ENCODE results near the gene P2RX1. TPM values are rescaled to one million over a fixed set of nuclear protein-coding genes. Genes with fewer than 3 reads are reported as not detected.

Gene P2RX1
- total RNA-seq, 2 experiments from 2014 or later: 0.34 to 1.0 TPM

GRCh38 chr17:3890082-3890877, 26.0 kb downstream of the P2RX1 start:
- peak overlapping the region; percentile 45 for H3K4me3 Mint-ChIP-seq
- peak in 1 of 14 experiments; percentile 48 for DNase-seq
- Histone ChIP-seq H3K27me3 (ENCODE audit: control insufficient read depth in 1 of 2, insufficient read depth in 2 of 2, low read length in 2 of 2) (no peaks in the 10 kb centered on the region), H3K4me3 (ENCODE audit: low read length) (no peak overlapping the region), H3K27ac (ENCODE audit: low read depth in 1 of 2, low read length in 2 of 2) (no peak overlapping the region), H3K9me3 (ENCODE audit: control insufficient read depth in 1 of 2, insufficient read depth in 1 of 2, low read length in 2 of 2) (peaks cover 0 to 3% of the 10 kb centered on the region in 2 experiments), H3K36me3 (ENCODE audit: insufficient read depth, low read length) (peaks cover 4% of the 10 kb centered on the region), H3K4me1 (ENCODE audit: insufficient read depth, low read length) (peaks cover 57% of the 10 kb centered on the region)
- no peaks in the 10 kb centered on the region for H3K36me3 Mint-ChIP-seq (ENCODE audit: low read depth)
- CTCF ChIA-PET: no interaction called here
- no peak for ATAC-seq (ENCODE audit: poor library complexity)
- H3K9me3 Mint-ChIP-seq: no peaks in the 10 kb centered on the region
- TF ChIP-seq, protein P1, sequence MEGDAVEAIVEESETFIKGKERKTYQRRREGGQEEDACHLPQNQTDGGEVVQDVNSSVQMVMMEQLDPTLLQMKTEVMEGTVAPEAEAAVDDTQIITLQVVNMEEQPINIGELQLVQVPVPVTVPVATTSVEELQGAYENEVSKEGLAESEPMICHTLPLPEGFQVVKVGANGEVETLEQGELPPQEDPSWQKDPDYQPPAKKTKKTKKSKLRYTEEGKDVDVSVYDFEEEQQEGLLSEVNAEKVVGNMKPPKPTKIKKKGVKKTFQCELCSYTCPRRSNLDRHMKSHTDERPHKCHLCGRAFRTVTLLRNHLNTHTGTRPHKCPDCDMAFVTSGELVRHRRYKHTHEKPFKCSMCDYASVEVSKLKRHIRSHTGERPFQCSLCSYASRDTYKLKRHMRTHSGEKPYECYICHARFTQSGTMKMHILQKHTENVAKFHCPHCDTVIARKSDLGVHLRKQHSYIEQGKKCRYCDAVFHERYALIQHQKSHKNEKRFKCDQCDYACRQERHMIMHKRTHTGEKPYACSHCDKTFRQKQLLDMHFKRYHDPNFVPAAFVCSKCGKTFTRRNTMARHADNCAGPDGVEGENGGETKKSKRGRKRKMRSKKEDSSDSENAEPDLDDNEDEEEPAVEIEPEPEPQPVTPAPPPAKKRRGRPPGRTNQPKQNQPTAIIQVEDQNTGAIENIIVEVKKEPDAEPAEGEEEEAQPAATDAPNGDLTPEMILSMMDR (IDR thresholded peaks at IDR 0.05): no peak
- POLR2A ChIA-PET: interaction anchor here (1.1 kb wide), 1 partner anchor 44 kb away, joined by 3 read pairs; the partner anchor contains the start of gene NCBP3
- peak overlapping the region; percentile 82 for H3K27ac Mint-ChIP-seq
- peaks cover 57% of the 10 kb centered on the region for H3K4me1 Mint-ChIP-seq (ENCODE audit: low read depth)
- H3K27me3 Mint-ChIP-seq: no peaks in the 10 kb centered on the region
- intact Hi-C loops (cut with DNase I, micrococcal nuclease): no loop called here

DNA sequence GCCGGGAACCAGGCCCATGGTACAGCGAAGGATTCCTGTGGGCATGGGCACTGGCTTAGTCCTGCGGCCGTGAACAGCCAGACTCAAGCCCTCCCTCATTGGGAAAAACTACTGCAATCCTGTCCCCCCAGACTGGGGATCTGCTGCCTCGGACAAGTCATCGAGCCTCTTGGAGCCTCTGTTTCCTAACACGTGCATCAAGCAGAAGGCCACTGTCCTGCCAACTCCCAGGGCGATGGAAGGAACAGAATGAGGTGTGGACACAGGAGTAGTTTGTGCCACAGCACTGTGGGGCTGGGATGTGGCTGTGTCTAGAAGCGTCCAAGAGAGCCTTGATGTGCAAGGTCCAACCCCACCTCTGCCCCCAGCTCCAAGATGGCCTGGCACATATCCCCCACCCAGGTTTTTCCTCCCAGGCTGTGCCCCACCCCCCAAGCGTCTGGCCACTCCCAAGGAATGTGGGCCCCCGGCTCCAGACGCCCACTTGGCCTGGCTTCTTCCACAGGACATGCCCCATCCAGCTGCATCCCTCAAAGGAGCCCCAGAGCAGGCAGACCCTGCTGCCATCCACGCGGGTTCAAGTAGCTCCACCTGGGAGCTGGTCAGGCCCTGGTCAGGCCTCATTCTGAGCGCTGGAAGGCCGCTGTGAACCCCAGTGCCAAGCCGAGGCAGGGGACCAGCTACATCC, 26.8 kb downstream of the P2RX1 start:
- no peak for DNase-seq
- Mint-ChIP-seq H3K4me1 (ENCODE audit: low read depth) (peaks cover 57% of the 10 kb centered on the region), H3K4me3 (peak overlapping the region; percentile 11), H3K9me3 (no peaks in the 10 kb centered on the region), H3K36me3 (ENCODE audit: low read depth) (peaks cover 6% of the 10 kb centered on the region), H3K27me3 (no peaks in the 10 kb centered on the region), H3K27ac (peak overlapping the region; percentile 33)
- ChIA-PET POLR2A (no interaction called here), CTCF (no interaction called here)
- Histone ChIP-seq H3K4me1 (ENCODE audit: insufficient read depth, low read length) (peaks cover 57% of the 10 kb centered on the region), H3K27ac (ENCODE audit: low read depth in 1 of 2, low read length in 2 of 2) (no peak overlapping the region), H3K4me3 (ENCODE audit: low read length) (no peak overlapping the region), H3K27me3 (ENCODE audit: control insufficient read depth in 1 of 2, insufficient read depth in 2 of 2, low read length in 2 of 2) (no peaks in the 10 kb centered on the region), H3K36me3 (ENCODE audit: insufficient read depth, low read length) (peaks cover 9% of the 10 kb centered on the region), H3K9me3 (ENCODE audit: control insufficient read depth in 1 of 2, insufficient read depth in 1 of 2, low read length in 2 of 2) (peaks cover 0 to 3% of the 10 kb centered on the region in 2 experiments)
- ATAC-seq (ENCODE audit: poor library complexity): no peak
- TF ChIP-seq, protein P1 (IDR thresholded peaks at IDR 0.05): no peak
- intact Hi-C loops (cut with DNase I, micrococcal nuclease): no loop called here

DNA sequence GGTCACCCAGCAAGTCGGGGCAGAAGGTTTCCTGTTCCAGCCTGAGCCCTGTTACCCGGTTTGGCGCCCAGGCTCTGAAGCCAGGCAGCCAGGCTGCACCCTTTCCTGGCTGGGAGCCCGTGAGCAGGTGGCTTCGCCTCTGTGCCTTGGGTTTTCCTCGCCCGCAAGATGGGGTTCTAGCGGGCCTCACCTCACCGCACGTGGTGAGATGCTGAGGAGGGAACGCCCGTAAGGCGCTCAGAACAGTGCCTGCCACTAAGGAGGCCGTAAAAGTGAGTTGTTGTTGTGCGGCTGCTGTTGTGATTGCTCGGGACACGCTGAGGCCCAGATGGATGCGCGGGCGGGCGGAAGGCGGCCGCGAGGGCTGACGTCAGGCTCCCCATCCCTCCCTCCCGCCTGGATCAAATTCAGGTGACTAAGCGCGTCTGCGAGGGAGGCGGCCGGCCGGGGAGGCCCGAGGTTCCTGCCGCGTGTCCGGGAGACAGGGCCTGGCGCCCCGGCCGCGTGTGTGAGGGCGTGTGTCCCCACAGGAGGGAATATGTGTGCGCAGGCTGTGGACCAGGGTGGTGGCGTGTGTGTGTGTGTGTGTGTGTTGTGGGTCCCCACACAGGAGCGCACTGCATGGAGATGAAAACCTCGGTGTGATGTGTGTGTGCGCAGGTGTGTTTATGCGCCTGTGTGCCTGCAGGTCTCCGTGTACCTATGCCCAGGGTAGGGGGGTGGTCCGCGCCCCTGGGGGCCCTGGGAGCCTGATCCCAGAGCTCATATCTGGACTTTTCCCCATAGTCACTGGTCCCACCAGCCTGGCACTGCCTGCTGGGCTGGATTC, 27.7 kb downstream of the P2RX1 start:
- Mint-ChIP-seq H3K4me1 (ENCODE audit: low read depth) (peaks cover 51% of the 10 kb centered on the region), H3K9me3 (no peaks in the 10 kb centered on the region), H3K27ac (peak overlapping the region; percentile 85), H3K27me3 (no peaks in the 10 kb centered on the region), H3K36me3 (ENCODE audit: low read depth) (peaks cover 6% of the 10 kb centered on the region), H3K4me3 (no peak overlapping the region)
- H3K4me3 ChIP-seq (ENCODE audit: low read length): no peak overlapping the region
- intact Hi-C loops (cut with DNase I, micrococcal nuclease): no loop called here
- ChIA-PET POLR2A (no interaction called here), CTCF (no interaction called here)
- H3K27ac ChIP-seq (ENCODE audit: low read depth in 1 of 2, low read length in 2 of 2): no peak overlapping the region
- TF ChIP-seq, protein P1 (IDR thresholded peaks at IDR 0.05): no peak
- H3K27me3 ChIP-seq (ENCODE audit: control insufficient read depth in 1 of 2, insufficient read depth in 2 of 2, low read length in 2 of 2): no peaks in the 10 kb centered on the region
- peaks cover 0 to 3% of the 10 kb centered on the region in 2 experiments for H3K9me3 ChIP-seq (ENCODE audit: control insufficient read depth in 1 of 2, insufficient read depth in 1 of 2, low read length in 2 of 2)
- peaks cover 15% of the 10 kb centered on the region for H3K36me3 ChIP-seq (ENCODE audit: insufficient read depth, low read length)
- ATAC-seq (ENCODE audit: poor library complexity) (no peak), DNase-seq (peak in 1 of 14 experiments; percentile 27)
- H3K4me1 ChIP-seq (ENCODE audit: insufficient read depth, low read length): peaks cover 51% of the 10 kb centered on the region
